GM18517 (cell line): ENCODE data around the gene GINS3.
A peak's percentile ranks its signal among the peaks of the same experiment; 100 is the strongest.

Experiments
- ATAC-seq: cut with Tn5 transposase; IDR thresholded peaks from one replicate; pipeline ENCODE4 v1.9.1; 2021; ENCODE audit warnings: mild to moderate bottlenecking, moderate library complexity; ENCODE audit not compliant: unreplicated experiment

GINS3 gene

DNA sequence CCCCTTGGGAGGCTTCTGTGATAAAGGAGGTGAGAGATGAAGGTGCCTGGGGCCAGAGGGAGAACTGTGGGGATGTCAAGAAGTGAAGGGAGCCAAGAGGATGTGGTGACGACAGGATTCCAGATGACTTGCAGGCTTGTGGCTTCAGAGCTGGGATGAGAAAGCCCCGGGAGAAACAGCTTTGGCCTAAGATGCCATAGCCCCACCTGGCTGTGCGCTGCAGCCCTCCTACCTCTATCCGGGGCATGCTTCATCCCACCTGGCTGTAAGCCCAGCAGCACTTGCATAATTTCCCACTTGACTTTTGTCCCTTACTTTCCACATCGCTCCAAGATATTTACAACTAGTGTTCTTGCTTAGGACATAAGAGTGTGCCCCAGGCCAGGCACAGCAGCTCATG is 29.3 kb downstream of the GINS3 start:
- no peak for ATAC-seq

DNA sequence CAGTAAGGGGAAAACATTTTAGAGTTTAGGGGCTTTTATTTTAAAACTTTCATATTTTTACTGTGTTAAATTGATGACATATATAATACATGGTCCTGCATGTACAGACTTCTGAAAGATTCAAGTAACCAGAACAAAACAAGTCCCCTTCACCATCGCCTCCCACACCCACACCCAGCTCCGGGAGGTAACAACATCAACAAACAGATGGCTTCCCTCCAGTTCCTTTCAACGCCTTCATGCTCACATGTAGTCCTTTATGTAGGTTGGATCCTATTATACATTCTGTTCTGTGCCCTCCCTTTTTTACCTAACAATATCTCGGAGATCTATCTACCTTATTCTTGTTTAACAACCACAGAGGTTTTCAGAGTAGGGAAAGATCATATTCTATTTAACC is 30.5 kb downstream of the GINS3 start:
- ATAC-seq, result no peak

DNA sequence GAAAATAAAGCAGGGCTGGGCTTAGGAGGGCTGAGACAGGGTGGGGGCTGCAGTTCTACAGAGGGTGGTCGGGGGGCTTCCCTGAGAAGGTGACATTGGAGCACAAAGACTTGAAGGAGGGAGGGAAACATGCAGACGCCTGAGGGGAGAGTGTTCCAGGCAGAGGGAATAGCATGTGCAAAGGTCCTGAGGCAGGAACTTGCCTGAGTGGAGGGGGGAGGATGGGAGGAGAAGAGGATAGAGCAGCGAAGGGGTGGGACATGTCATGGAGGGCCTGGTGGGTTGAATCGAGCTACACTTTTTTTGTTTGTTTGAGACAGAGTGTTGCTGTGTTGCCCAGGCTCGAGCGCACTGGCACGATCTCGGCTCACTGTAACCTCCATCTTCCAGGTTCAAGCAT is 33.0 kb downstream of the GINS3 start:
- ATAC-seq, result no peak

DNA sequence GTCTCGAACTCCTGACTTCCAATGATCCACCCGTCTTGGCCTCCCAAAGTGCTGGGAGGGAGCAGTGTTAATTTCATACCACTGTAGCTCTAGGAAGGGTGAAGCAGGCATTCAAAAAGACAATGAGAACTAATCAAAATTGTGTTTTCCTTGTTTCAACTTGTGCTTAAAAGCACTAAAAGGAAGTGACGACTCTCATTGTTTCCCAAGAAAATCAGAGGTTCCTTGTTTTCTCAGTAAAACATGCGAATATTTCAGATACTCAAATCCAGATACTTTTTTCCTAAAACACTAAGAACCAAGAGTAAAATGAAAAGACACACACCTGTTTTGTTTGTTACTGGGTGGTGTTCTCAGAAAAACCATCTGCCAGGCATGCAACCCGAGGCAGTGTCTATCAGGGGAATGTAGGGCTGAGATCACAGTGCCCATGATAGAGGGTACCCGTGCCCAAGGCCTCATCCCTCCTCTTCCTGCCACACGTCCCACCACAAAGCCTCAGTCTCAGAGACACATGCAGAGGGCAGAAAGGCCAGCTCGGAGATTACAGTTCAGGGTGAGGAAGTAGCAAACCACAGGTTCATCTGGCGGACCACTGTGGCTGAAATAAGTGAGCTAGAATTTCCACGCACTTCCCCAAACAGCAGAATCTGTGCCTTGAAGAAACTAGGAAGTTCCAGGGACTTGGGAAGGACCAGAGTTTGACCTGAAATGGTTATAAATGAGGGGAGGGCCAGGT is 33.7 kb downstream of the GINS3 start:
- ATAC-seq, result peak; percentile 65

DNA sequence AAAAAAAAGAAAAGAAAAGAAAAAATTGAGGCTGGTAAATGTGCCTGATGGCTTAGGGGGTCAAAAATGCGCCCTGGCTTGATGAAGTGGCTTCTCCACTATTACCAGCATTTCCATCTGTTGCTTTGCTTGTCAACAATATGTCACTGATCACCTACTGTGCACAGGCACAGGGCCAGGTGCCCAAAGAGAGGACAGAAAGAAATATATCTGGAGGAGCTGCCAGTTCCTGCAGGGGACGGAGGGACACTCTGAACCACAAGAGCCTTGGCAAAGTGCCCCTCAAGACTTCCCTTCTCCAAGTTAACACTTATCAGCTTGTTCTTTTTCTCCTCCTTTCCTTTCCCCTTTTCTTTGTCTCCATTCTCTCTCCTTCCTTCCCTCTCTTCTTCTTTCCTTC is 34.7 kb downstream of the GINS3 start:
- ATAC-seq, result no peak

DNA sequence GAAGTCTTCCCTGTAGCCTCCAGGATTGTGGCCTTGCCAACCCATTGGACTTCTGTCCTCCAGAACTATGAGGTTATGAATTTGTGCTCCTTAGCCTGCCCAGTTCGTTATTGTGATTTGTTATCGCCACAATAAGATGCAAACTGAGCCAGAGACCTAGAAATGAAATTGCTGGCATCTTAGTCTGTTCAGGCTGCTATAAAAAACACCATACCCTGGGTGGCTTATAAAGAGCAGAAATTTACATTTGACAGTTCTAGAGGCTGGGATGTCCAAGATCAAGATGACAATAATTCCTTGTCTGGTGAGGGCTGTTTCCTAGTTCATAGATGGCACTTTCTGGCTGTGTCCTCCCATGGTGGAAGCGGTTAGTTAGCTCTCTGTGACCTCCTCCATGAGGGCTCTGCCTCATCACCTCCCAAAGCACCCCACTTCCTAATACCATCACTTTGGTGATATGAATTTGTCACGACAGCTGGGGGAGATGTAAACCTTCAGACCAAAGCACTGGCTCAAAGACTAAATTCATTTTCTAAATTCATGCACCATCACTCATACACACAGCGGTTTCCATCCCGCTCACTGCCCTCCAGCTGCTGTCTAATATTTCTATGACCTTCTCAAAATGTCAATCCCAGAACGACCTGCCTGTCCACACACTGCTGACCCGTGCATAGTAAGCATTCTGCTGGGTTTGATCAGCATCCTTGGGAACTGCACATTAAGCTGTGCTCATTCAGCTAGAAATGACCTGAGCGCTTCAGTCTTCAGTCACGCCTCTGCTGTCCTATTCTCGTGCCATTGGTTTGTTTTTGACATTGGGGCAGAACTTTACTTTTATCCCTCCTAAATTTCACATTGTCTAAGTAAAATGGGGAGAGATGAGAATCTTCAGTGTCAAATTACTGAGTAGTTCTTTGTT is 36.6 kb downstream of the GINS3 start:
- ATAC-seq, result no peak

DNA sequence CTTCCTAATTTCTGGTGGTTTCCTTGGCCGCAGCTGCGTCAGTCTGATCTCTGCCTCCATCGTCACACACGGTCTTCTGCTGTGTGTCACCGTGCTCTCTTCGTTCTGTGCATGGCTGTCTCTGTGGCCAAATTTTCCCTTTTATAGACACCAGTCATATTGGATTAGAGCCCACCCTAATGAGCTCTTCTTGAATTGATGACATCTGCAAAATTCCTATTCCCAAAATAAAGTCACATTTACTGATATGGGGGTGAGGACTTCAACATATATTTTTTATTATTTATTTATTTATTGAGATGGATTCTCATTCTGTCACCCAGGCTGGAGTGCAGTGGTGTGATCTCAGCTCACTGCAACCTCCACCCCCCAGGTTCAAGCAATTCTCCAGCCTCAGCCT is 38.4 kb downstream of the GINS3 start:
- no peak for ATAC-seq

DNA sequence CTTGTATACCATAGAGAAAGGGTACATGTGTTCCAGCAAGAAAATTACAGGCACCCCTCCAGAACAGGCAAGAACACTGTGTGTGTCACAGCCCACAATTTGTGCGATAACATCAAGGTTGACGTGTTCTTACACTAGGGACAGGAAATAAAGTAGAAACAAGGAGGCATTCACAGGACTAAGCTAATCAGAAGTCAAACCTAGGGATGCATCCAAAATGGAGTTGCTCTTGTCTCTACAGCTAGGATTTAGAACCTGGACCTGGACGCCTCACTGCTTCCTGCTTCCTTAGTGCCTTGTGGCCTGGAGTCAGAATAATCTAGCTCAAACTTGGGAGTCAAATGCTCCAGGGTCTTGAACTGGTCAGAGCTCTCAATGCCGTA is 41.3 kb downstream of the GINS3 start:
- no peak for ATAC-seq

DNA sequence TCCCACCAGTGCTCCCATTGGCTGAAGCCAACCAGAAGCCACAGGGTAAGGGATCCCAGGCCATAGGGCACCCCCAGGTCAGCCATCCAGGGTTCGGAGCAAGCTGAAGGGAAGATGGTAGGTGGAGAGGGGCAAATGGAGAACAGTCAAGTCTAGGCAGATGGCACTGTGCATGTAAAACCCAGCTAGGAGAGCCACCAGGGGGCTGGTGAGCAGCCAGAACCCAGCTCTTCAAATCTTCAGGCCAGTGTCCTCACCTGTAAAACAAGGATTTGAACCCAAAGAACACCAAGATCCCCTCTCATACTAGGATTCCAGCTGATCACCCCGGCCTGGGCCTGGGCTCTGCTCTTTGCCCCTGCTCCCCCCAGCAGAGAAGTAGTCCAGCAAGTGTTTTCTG is 43.5 kb downstream of the GINS3 start:
- ATAC-seq, result no peak

DNA sequence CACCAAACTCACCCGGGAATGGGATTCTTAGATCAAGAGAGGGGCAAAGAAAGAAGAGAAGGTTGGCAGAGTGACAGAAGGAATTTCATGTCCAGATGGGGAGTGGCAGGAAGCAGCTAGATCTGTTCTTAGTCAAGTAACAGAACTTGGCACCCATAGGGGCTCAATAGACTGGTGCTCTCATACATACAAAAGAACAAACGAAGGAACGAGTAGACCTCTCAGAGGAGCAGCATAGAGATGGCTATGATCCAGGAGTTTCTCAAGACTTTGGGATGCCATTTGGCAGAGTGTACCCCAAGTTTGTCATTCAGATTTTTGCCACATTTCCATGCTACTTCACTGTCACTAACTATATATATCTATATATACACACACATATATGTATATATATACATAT is 47.9 kb downstream of the GINS3 start:
- ATAC-seq, result no peak

DNA sequence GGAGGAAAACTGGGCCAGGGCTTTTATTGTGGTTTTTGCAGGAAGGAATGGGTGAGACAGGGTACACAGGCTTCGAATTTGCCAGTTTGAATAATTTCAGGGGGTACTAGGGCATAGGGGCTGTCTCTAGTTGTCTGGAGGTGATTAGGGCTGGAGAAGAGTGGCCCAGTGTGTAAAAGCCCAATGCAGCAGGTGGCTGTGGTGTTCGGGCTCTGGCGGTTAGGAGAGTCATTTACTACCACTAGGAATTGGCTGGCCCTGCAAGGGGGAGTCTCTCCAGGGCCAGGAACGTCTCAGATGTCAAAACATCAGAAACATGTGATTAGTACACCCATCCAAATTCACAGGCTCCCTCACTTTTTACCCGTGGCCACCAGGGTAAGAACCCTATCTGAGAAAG is 50.3 kb downstream of the GINS3 start:
- ATAC-seq, result no peak

DNA sequence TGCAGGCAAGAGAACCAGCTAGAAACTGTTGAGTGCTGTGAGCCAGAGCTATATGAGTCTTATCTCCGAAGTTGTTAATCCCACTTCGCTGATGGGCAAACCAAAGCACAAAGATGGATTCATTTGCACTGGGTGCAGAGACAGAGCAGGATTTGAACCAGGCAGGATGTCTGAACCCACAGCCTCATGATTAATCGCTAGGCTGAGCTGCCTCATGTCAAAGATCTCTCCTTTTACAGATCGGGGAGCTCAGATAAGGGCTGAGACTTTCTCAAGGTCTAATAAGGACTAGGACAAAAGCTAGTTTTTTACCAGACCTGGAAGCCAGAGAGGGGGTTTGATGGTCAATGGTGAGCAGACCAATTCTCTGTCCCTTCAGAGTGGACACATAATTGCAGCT is 51.5 kb downstream of the GINS3 start:
- ATAC-seq, result no peak

DNA sequence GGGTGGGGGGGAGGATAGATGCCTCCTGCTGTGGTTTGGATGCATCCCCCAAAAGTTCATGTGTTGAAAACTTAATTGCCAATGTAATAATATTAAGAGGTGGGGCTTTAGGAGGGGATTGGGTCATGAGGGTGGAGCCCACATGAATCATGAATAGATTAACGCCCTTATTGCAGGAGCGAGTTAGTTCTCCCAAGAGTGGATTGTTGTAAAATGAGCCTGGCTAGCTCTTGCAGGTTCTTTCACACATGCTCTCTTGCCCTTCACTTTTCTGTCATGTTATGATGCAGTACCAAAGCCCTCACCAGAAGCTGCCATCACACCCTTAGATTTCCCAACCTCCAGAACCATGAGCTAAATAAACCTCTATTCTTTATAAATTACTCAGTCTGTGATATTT is 52.0 kb downstream of the GINS3 start:
- no peak for ATAC-seq

DNA sequence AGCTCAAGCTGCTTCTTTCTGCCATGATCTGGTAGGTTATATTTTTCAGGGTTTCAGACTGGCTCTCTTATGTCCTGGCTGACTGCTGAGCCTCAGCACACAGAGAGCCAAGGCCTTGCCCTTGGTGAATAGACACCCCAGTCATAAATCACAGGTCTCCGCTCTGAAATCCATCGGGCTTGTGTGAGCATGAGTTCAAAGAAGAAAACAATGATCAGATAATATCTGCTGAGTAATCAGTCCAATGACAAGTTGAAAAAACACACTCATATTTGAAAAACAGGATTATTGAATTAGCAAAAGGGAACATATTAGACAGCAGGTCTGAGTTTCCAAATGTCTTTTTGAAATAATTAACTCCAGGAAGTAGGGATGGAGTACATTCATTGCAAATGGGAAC is 56.6 kb downstream of the GINS3 start:
- no peak for ATAC-seq

DNA sequence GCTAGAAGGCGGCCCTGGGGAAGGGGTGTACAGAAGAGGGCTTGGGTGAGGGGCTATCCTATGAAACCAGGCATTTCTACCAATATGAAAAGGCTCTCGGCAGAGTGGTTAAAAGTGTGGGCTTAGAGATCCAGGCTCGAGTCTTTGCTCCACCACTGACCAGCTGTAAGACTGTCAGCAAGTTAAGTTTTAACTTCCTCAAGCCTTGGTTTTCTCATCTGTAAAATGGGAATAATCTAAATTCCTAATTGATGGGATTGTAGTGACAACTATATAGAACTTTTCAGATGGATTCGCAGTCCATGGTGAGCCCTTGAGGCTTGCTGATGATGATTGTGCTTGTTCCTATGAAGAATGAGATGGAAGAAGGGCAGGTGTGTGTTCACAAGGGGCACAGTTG is 57.0 kb downstream of the GINS3 start:
- no peak for ATAC-seq

DNA sequence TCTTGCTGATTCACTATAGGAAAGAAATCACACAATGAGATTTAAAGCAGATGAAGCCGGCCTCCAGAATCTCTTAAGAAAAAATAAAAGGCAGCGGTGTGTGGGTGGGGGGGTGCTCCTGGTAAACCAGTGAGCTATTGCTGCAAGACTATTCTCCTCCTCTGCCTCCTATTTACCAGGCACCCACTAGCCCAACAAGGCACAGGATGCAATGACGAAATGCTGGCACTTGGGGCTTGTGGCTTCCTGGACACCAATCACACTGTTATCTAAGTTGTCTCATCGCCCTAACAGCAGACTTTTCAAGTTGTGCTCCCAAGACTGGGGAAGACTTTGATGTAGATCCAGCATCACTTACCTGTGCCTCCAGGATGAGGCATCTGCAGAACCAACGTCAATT is 57.5 kb downstream of the GINS3 start:
- no peak for ATAC-seq

DNA sequence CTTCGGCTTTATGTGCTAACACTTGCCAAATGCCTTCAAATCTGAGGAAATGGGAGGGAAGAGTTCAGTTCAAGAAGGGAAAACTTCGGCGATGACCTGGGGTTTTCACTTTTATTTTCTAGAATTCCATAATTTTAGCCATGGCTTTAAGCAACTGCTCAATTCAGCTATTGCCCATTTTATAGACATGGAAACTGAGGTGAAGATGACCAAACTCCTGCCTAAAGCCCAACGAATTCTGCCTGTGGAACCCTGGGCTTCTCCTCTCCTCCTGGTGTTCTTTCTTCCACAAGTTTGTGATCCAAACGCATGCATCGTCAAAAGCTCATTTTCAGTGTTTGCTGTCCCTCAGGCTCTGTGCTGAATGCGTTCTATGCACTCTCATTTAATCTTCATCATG is 58.3 kb downstream of the GINS3 start:
- ATAC-seq, result no peak

DNA sequence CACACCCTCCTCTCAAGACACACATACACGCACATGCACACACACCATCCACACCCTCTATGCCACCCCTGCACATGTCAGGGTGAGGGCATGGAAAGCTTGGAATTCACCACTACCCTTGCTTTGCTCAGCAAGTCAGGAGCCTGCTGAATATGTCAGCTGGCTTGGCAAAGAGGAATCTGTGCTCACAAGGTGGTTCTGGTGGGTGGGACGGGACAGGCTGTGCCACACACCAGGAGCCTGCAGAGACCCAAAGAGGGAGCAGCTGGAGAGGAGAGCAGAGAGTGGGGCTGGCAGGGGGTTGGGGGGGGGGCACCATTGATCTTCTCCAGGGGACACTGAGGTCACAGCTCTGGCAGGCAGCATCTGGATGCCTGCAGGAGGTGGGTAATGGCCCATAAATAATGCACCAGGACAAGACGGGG is 59.0 kb downstream of the GINS3 start:
- no peak for ATAC-seq

DNA sequence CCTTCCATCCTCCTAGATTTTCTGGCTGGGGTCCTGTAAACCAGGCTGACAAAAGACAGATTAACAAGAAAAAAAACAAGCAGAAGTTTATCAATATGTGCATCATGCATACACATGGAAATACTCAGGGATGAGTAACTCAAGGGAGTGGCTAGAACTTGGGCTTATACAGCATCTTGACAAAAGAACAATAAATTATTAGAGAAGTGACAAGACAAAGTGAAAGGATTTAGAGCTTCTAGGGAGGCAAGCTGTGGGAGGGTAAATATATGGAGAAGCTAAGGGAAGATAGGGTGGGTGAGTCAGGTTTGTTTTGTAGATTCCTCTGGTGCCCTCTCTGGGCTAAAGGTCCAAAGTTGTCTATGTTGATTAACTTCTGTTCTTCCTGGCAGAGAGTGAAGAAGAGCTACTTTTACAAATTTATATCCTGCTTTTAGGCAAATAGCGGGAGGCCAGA is 59.7 kb downstream of the GINS3 start:
- no peak for ATAC-seq

DNA sequence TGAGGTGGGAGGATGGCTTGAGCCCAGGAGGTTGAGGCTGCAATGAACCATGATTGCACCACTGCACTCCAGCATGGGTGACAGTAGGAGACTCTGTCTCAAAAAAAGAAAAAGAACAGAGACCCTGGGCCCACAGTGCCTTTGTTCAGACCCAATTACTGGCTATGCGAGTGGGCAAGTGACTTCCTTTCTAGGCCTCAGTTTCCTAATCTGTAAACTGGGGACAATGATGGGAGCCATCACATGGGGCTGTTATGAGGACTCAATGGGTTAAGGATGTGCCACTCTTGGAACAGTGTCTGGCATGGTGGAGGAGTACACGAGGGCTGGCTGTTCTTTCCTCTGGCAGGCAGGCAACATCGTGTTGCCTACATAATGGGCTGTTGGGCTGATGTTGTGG is 60.4 kb downstream of the GINS3 start:
- no peak for ATAC-seq

DNA sequence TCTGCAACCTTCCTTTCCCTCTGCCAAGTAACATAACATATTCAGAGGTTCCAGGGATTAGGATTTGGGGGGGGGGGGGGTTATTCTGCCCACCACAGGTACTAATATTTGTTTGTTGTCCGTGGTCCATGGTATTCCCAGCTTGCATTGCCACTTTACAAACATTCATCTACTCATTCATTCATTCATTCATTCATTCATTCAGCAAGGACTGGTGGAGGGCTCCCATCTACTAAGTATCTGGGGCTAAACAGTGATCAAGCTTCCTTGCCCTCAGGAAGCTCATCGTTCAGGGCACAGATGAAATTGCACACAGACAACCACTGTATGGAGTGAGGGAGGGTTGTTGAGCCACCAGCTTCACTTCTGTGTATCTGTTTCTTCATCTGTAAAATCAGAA is 61.9 kb downstream of the GINS3 start:
- no peak for ATAC-seq

DNA sequence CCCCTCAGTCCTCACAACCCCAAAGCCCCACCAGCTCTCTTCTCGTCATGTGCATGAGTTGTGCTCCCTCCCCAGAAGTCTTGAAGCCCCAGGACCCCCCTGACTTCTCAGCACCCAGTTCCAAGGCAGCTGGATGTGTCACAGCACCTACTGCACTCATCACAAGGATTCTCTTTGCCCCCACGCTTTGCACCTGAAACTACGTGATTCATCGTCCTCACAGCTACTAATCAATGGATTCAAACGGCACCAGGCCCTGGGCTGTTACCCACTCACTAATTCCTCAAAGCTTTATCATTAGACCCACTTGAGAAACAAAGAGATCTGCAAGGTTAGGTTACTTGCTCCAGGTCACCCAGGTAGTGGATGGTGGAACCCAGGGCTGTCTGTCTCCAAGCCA is 62.6 kb downstream of the GINS3 start:
- ATAC-seq, result no peak
